Tibial nerve (tissue), 4 donors: Measurements from ENCODE around the gene EDDM13.
"Not testable (repeated sequence)": the region's sequence is repeated elsewhere in the genome, so short reads cannot be mapped to it uniquely, and the experiment has no call there.

Experiments used
- CTCF ChIP-seq, 5 experiments: fragments of 200-600 bp in 3 of 5; fragments of 450-650 bp in 2 of 5; sonication (generic) in 3 of 5; IDR thresholded peaks; one replicate each; pipeline ENCODE4 v1.5.1; 2016 to 2019; ENCODE audit warnings: antibody characterized with exemption in 5 of 5, mild to moderate bottlenecking in 3 of 5, moderate library complexity in 2 of 5
- EP300 ChIP-seq, 2 donors: sonication (generic); formaldehyde crosslinking; IDR thresholded peaks; one replicate each; pipeline ENCODE4 v1.6.1; 2017; ENCODE audit warnings: antibody characterized with exemption in 2 of 2, mild to moderate bottlenecking in 1 of 2
- POLR2A ChIP-seq, 2 donors: fragments of 450-650 bp; IDR thresholded peaks; one replicate each; pipeline ENCODE4 v1.6.1; 2017; ENCODE audit warnings: antibody characterized with exemption in 2 of 2, mild to moderate bottlenecking in 2 of 2, moderate library complexity in 2 of 2

DNA sequence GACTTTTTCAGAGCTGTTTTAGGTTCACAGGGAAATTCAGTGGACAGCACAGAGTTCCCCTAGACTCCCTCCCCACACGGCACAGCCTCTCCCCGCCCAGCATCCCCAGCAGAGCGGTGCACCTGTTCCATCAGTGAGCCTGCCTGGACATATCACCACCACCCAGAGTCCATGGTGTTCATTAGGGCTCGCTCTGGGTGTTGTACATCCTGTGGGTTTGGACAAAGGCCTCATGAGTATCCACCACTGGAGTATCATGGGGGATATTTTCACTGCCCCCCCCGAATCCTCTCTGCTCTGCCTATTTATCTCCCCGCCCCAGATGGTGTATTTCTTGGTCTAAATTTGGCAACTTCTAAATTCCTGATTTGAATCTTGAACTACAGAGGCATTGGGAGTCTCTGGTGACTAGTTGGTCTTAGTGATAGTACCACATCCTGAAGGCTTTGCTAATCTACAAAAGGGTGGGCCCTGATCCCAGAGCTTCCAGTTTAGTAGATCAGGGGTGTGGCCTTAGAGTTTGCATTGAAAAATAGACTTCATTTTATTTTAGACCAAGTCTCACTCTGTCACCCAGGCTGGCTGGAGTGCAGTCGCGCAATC lies 23.7 kb upstream of the EDDM13 start:
- TF ChIP-seq POLR2A, CTCF, EP300 (IDR thresholded peaks at IDR 0.05): not testable (repeated sequence)
